A673 (cell line): ENCODE measurements around the gene TNFSF15. TPM values are rescaled to one million over a fixed set of nuclear protein-coding genes. Genes with fewer than 3 reads are reported as not detected.

Source experiments
- BruUV-seq: library from RNA; stranded (reverse); fragments of 400-500 nt; replicated peaks from 2 replicates; lab custom pipeline; 2021; lab: Mats Ljungman, UMichigan
- CTCF ChIA-PET: fragments of 300-600 bp; sonication (Branson Sonifier 250); formaldehyde crosslinking; loops from one replicate; lab custom pipeline; 2022; ENCODE audit warnings: antibody characterized with exemption; lab: Charles Lee
- POLR2A ChIA-PET: fragments of 300-600 bp; sonication (Branson Sonifier 250); formaldehyde crosslinking; loops from one replicate; lab custom pipeline; 2022; ENCODE audit warnings: antibody characterized with exemption; ENCODE audit not compliant: low non-redundant PET; lab: Charles Lee
- DNase-seq: peaks from one replicate; pipeline ENCODE4 v3.0.0-alpha.2; 2015; ENCODE audit warnings: low spot score
- H3K27ac ChIP-seq: fragments of 200-600 bp; sonication (generic); 2 replicates; pipeline ENCODE4 v1.5.1; 2016; ENCODE audit warnings: mixed run types, low read depth, mild to moderate bottlenecking, mixed read lengths, antibody characterized with exemption, low read length; ENCODE audit not compliant: poor library complexity, severe bottlenecking
- H3K27me3 ChIP-seq: fragments of 200-600 bp; sonication (generic); replicated peaks from 2 replicates; pipeline ENCODE4 v1.6.1; 2017; ENCODE audit warnings: mixed run types, low read depth, mild to moderate bottlenecking, mixed read lengths, antibody characterized with exemption, low read length; ENCODE audit not compliant: insufficient read depth, poor library complexity
- H3K36me3 ChIP-seq: fragments of 200-600 bp; sonication (generic); 2 replicates; pipeline ENCODE4 v1.6.1; 2016; ENCODE audit warnings: mixed run types, mild to moderate bottlenecking, mixed read lengths, antibody characterized with exemption, low read length; ENCODE audit not compliant: insufficient read depth, poor library complexity, severe bottlenecking
- H3K4me1 ChIP-seq: fragments of 200-600 bp; sonication (generic); 2 replicates; pipeline ENCODE4 v1.6.1; 2017; ENCODE audit warnings: mixed run types, mild to moderate bottlenecking, mixed read lengths, antibody characterized with exemption, low read length; ENCODE audit not compliant: insufficient read depth, poor library complexity, severe bottlenecking
- H3K4me3 ChIP-seq: fragments of 200-600 bp; sonication (generic); 2 replicates; pipeline ENCODE4 v1.5.1; 2016; ENCODE audit warnings: low read depth, mixed run types, mild to moderate bottlenecking, mixed read lengths, low read length; ENCODE audit not compliant: poor library complexity, severe bottlenecking
- H3K9me3 ChIP-seq: fragments of 200-600 bp; sonication (generic); 2 replicates; pipeline ENCODE4 v1.6.1; 2016; ENCODE audit warnings: mixed run types, low read depth, mild to moderate bottlenecking, mixed read lengths, antibody characterized with exemption, low read length; ENCODE audit not compliant: poor library complexity, severe bottlenecking
- CTCF ChIP-seq: fragments of 300-800, 200-600 bp; sonication (generic); conservative IDR thresholded peaks from 2 replicates; pipeline ENCODE4 v1.5.1; 2017; ENCODE audit warnings: low read depth, mild to moderate bottlenecking, antibody characterized with exemption, low read length, moderate library complexity, mixed read lengths
- EZH2 ChIP-seq: fragments of 200-600 bp; sonication (generic); IDR thresholded peaks from 2 replicates; pipeline ENCODE4 v1.6.1; 2017; ENCODE audit warnings: borderline replicate concordance, low read depth, mild to moderate bottlenecking, mixed read lengths, antibody characterized with exemption, low read length; ENCODE audit not compliant: poor library complexity, severe bottlenecking
- intact Hi-C: fragments of 100-400 bp; cut with micrococcal nuclease; formaldehyde crosslinking; loops from one replicate; pipeline ENCODE4 v1.10.0; 2022; ENCODE audit not compliant: unreplicated experiment
- total RNA-seq: library from RNA; stranded (reverse); gene quantifications from 2 replicates; pipeline ENCODE4 v1.2.3, GENCODE V29; 2021

TNFSF15 gene
- total RNA-seq, 1 experiment from 2014 or later = not detected

DNA sequence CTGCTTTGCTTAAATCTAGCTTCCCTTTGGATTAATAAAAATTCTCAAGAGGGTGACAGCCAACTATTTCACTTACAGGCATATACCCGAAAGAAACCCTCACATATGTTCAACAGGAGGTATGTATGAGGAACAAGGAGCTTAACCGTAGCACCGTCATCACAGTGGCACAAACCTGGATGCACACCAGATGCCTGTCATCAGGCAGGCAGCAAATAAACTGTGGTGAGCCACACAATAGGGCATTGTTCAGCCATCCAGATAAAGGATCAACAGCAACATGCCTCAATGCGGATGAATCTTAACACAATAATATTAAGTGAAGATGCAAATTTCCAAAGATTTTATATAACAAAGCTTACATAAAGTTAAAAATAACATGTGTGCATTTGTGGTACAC is 5.5 kb upstream of the TNFSF15 start:
- no peak for DNase-seq
- Histone ChIP-seq H3K9me3 (no peaks in the 10 kb centered on the region), H3K4me3 (no peak overlapping the region), H3K4me1 (no peaks in the 10 kb centered on the region), H3K36me3 (no peaks in the 10 kb centered on the region), H3K27me3 (no peaks in the 10 kb centered on the region), H3K27ac (no peak overlapping the region)
- ChIA-PET CTCF (no interaction called here), POLR2A (no interaction called here)
- intact Hi-C loops = no loop called here
- BruUV-seq = no TSS peak
- TF ChIP-seq CTCF = no peak

GRCh38 chr9:114810614-114811013 is 4.8 kb upstream of the TNFSF15 start:
- H3K4me3 ChIP-seq = no peak overlapping the region
- DNase-seq = no peak
- ChIA-PET CTCF (no interaction called here), POLR2A (no interaction called here)
- TF ChIP-seq CTCF = no peak
- TF ChIP-seq EZH2 = no peak
- H3K27me3 ChIP-seq = no peaks in the 10 kb centered on the region
- intact Hi-C loops = no loop called here
- no TSS peak for BruUV-seq
- H3K9me3 ChIP-seq = no peaks in the 10 kb centered on the region
- no peak overlapping the region for H3K27ac ChIP-seq
- H3K4me1 ChIP-seq = no peaks in the 10 kb centered on the region
- H3K36me3 ChIP-seq = no peaks in the 10 kb centered on the region

DNA sequence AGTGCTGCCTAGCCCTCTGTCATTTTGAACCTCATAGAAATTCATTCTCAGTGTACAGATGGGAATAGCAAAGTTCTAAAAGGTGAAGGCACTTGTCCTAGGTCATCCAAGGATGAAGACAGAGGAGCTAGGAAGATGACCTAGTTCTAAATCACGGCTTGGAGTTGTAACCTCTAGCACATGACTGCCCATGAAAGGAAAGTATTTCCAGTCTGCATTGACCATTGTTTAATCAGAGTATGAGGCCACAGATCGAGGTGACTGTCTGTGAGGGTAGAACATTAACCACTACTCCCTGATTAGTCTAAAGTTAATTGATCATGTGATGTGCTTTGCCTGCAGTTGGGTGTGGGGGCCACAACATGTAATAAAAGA is 674 bp upstream of the TNFSF15 start:
- no peaks in the 10 kb centered on the region for H3K9me3 ChIP-seq
- H3K4me3 ChIP-seq = no peak overlapping the region
- CTCF ChIA-PET = no interaction called here
- intact Hi-C loops = no loop called here
- no peaks in the 10 kb centered on the region for H3K4me1 ChIP-seq
- DNase-seq = no peak
- no peak for TF ChIP-seq CTCF
- TF ChIP-seq EZH2 = no peak
- POLR2A ChIA-PET = no interaction called here
- no peaks in the 10 kb centered on the region for H3K36me3 ChIP-seq
- H3K27me3 ChIP-seq = no peaks in the 10 kb centered on the region
- H3K27ac ChIP-seq = no peak overlapping the region
- no TSS peak for BruUV-seq
